Measurements from ENCODE around the gene RELN. TPM values are rescaled to one million over a fixed set of nuclear protein-coding genes. Genes with fewer than 3 reads are reported as not detected.

RELN gene
- total RNA-seq, result 1.2 and 1.6 TPM in 2 replicates

DNA sequence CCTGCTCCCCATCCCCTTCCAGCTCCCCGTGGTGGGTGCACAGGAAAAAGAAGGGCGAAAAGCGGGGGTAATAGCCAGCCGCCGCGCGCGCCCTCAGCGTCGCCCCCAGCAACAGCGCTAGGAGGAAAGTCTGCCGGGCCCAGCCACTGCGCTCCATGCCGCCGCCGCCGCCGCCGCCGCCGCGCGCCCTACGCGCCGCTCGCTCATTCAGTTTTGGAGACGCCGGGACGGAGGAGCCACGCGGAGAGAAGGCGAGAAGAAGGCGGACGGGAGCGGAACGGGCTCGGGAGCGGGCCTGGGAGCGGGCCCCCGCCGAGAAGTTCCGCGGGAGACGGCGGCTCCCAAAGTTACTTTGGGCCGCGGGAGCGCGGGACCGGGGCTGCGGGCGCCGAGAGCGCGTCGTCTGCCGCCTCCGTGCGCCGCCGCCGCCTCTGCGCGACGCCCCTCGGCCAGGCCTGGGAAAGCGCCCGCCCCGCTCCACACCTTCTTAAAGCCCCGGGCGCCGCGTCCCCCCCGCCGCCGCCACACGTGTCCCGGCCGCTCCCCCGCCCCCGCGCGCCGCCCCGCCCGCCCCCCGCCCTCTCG is at the start of gene RELN:
Gene RELN (minus strand): TSS at position 459 of the 585 bp plus-strand sequence. CDS start 302 bp downstream, at position 157.

GRCh38 chr7:103446049-103446520 is 543.4 kb downstream of the RELN start, which contains the start of gene SLC26A5:
TSS of gene SLC26A5 (minus strand) at chr7:103446207. CDS start at chr7:103421514, 24,693 bp downstream.

Other genes starting within 250 kb of the RELN start
- 29.6 and 31.0 TPM in 2 replicates for gene ORC5, start 218.4 kb upstream of the RELN start, total RNA-seq